Measurements from ENCODE around the gene MARCHF10.

DNA sequence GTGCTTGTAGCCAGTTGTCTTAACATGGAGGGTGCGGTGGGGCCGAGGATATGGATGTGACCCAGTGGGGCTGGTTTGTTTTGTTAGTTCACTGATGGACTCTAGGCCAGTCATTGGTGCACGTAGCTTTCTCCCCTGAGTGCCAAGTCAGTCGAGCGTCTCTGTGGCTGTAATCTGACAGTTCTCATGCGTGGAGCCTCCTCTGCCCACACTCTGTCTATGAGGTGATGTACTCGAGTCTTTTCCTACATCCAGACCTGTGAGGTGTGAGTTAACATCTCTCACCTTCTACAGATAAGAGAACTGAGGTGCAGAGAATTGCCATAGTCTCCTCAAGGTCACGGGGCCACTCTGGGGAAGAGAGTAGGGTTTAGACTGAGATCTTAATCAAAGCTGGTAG is 90.2 kb downstream of the MARCHF10 start:
- TF ChIP-seq, protein P1, sequence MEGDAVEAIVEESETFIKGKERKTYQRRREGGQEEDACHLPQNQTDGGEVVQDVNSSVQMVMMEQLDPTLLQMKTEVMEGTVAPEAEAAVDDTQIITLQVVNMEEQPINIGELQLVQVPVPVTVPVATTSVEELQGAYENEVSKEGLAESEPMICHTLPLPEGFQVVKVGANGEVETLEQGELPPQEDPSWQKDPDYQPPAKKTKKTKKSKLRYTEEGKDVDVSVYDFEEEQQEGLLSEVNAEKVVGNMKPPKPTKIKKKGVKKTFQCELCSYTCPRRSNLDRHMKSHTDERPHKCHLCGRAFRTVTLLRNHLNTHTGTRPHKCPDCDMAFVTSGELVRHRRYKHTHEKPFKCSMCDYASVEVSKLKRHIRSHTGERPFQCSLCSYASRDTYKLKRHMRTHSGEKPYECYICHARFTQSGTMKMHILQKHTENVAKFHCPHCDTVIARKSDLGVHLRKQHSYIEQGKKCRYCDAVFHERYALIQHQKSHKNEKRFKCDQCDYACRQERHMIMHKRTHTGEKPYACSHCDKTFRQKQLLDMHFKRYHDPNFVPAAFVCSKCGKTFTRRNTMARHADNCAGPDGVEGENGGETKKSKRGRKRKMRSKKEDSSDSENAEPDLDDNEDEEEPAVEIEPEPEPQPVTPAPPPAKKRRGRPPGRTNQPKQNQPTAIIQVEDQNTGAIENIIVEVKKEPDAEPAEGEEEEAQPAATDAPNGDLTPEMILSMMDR (IDR thresholded peaks at IDR 0.05): no peak
- TF ChIP-seq POLR2A (IDR thresholded peaks at IDR 0.05): no peak
